Measurements from ENCODE around the gene SLC45A2.
"Not testable (repeated sequence)": the region's sequence is repeated elsewhere in the genome, so short reads cannot be mapped to it uniquely, and the experiment has no call there.

Gene SLC45A2

DNA sequence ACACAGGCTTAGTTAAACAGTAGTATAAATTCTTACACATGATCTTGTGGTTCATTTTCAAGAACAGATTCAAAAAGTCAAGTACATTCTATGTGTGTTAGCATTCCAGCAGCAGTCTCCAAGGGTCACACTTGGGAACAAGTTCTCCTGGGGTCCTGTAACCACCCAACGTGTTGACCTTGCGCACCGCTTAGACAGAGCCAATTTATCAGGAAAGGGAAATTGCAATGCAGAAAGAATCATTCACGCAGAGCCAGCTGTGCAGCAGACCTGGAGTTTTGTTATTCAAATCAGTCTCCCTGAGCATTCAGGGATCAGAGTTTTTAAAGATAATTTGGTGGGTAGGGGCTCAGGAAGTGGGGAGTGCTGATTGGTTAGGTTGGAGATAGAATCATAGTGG lies 56.8 kb downstream of the SLC45A2 start:
- Histone ChIP-seq H3K79me2 (ENCODE audit: insufficient read depth, low read depth) (no peaks in the 10 kb centered on the region), H3K4me3 (IDR thresholded peaks at IDR 0.05; ENCODE audit: insufficient read depth, low read depth, low read length) (no peak overlapping the region), H3K36me3 (ENCODE audit: insufficient read depth) (no peaks in the 10 kb centered on the region), H3K9ac (no peak overlapping the region), H2AFZ (ENCODE audit: low read depth) (no peak overlapping the region), H3K27me3 (ENCODE audit: insufficient read depth, low read depth) (no peaks in the 10 kb centered on the region), H4K20me1 (ENCODE audit: insufficient read depth) (no peaks in the 10 kb centered on the region), H3K4me2 (no peak overlapping the region), H3K4me1 (ENCODE audit: low read depth, poor library complexity, severe bottlenecking) (no peaks in the 10 kb centered on the region), H3K27ac (no peak overlapping the region)
- TF ChIP-seq, protein P1, sequence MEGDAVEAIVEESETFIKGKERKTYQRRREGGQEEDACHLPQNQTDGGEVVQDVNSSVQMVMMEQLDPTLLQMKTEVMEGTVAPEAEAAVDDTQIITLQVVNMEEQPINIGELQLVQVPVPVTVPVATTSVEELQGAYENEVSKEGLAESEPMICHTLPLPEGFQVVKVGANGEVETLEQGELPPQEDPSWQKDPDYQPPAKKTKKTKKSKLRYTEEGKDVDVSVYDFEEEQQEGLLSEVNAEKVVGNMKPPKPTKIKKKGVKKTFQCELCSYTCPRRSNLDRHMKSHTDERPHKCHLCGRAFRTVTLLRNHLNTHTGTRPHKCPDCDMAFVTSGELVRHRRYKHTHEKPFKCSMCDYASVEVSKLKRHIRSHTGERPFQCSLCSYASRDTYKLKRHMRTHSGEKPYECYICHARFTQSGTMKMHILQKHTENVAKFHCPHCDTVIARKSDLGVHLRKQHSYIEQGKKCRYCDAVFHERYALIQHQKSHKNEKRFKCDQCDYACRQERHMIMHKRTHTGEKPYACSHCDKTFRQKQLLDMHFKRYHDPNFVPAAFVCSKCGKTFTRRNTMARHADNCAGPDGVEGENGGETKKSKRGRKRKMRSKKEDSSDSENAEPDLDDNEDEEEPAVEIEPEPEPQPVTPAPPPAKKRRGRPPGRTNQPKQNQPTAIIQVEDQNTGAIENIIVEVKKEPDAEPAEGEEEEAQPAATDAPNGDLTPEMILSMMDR (conservative IDR thresholded peaks at IDR 0.05; ENCODE audit: low read depth, low read length) = no peak

DNA sequence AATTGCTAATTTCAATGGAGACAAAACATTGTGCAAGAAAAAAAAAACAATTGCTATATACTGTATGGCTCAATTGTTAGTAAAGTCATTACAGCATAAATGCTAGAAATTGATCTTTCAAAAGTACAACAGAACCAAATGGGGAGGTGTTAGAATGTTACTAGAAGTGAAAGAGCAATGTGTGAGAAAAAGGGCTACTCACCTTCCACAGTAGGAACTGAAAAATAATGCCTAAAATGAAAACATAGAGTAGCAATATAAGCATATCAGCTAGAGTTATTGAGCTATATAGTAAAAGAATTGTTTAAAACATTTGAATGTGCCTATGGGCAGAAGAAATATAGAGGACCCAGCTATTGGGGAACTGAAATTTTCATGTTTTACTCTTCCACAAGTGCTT lies 59.2 kb downstream of the SLC45A2 start:
- Histone ChIP-seq H2AFZ (ENCODE audit: low read depth) (no peak overlapping the region), H3K27ac (no peak overlapping the region), H3K4me3 (IDR thresholded peaks at IDR 0.05; ENCODE audit: insufficient read depth, low read depth, low read length) (no peak overlapping the region), H3K27me3 (ENCODE audit: insufficient read depth, low read depth) (no peaks in the 10 kb centered on the region), H3K4me2 (no peak overlapping the region), H3K79me2 (ENCODE audit: insufficient read depth, low read depth) (no peaks in the 10 kb centered on the region), H3K9ac (no peak overlapping the region), H3K4me1 (ENCODE audit: low read depth, poor library complexity, severe bottlenecking) (no peaks in the 10 kb centered on the region), H3K36me3 (ENCODE audit: insufficient read depth) (no peaks in the 10 kb centered on the region), H4K20me1 (ENCODE audit: insufficient read depth) (no peaks in the 10 kb centered on the region)
- TF ChIP-seq, protein P1 (conservative IDR thresholded peaks at IDR 0.05; ENCODE audit: low read depth, low read length) = no peak

DNA sequence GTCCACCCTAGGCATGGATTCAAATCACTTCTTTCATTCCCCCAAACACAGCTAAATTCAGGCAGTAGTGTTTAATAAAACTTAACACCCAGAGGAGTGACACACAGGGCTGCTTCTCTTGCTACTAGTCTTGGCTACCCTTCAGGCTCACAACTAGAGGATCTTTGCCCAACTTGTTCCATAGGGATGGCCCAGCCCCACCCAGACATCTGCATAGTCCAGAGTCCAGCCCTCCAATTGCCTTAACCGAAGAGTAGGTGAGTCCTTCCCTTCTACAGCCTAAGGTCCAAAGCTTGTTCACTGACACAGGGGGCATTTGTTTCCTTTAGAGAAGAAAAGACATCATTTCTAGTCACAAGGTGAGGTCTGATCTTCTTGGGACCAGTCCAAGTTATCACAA lies 63.5 kb downstream of the SLC45A2 start:
- TF ChIP-seq, protein P1 (conservative IDR thresholded peaks at IDR 0.05; ENCODE audit: low read depth, low read length) = no peak
- Histone ChIP-seq H3K27ac (no peak overlapping the region), H3K4me3 (IDR thresholded peaks at IDR 0.05; ENCODE audit: insufficient read depth, low read depth, low read length) (no peak overlapping the region), H3K9ac (no peak overlapping the region), H3K79me2 (ENCODE audit: insufficient read depth, low read depth) (no peaks in the 10 kb centered on the region), H2AFZ (ENCODE audit: low read depth) (no peak overlapping the region), H3K4me2 (no peak overlapping the region), H3K4me1 (ENCODE audit: low read depth, poor library complexity, severe bottlenecking) (no peaks in the 10 kb centered on the region), H4K20me1 (ENCODE audit: insufficient read depth) (no peaks in the 10 kb centered on the region), H3K36me3 (ENCODE audit: insufficient read depth) (no peaks in the 10 kb centered on the region), H3K27me3 (ENCODE audit: insufficient read depth, low read depth) (no peaks in the 10 kb centered on the region)

DNA sequence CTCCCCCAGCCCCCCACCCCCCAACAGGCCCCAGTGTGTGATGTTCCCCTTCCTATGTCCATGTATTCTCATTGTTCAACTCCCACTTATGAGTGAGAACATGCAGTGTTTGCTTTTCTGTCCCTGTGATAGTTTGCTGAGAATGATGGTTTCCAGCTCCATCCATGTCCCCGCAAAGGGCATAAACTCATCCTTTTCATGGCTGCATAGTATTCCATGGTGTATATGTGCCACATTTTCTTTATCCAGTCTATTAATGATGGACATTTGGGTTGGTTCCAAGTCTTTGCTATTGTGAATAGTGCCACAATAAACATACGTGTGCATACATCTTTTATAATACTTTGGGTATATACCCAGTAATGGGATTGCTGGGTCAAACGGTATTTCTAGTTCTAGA lies 69.6 kb downstream of the SLC45A2 start:
- H3K36me3 ChIP-seq (ENCODE audit: insufficient read depth); H4K20me1 ChIP-seq (ENCODE audit: insufficient read depth); H3K9ac ChIP-seq; H3K4me3 ChIP-seq (IDR thresholded peaks at IDR 0.05; ENCODE audit: insufficient read depth, low read depth, low read length); H3K27ac ChIP-seq; H3K79me2 ChIP-seq (ENCODE audit: insufficient read depth, low read depth); H2AFZ ChIP-seq (ENCODE audit: low read depth); H3K4me1 ChIP-seq (ENCODE audit: low read depth, poor library complexity, severe bottlenecking); H3K4me2 ChIP-seq; H3K27me3 ChIP-seq (ENCODE audit: insufficient read depth, low read depth): not testable (repeated sequence)

DNA sequence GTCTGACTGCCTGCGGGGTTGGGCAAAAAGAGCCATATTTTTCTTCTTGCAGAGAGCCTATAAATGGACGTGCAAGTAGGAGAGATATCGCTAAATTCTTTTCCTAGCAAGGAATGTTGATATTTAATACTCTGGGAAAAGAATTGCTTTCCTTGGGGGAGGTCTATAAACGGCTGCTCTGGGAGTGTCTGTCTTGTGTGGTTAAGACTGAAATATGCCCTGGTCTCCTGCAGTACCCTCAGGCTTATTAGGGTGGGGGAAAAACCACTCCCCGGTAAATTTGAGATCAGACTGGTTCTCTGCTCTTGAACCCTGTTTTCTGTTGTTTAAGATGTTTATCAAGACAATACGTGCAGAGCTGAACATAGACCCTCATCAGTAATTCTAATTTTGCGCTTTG lies 78.2 kb downstream of the SLC45A2 start:
- not testable (repeated sequence) for H3K27me3 ChIP-seq (ENCODE audit: insufficient read depth, low read depth); H3K4me3 ChIP-seq (IDR thresholded peaks at IDR 0.05; ENCODE audit: insufficient read depth, low read depth, low read length); H3K36me3 ChIP-seq (ENCODE audit: insufficient read depth); H3K79me2 ChIP-seq (ENCODE audit: insufficient read depth, low read depth); H3K9ac ChIP-seq; H2AFZ ChIP-seq (ENCODE audit: low read depth); H3K4me2 ChIP-seq; H3K4me1 ChIP-seq (ENCODE audit: low read depth, poor library complexity, severe bottlenecking); H4K20me1 ChIP-seq (ENCODE audit: insufficient read depth); H3K27ac ChIP-seq

Data from KMS-11 (cell line).